Measurements from ENCODE around the gene ENKUR. TPM values are rescaled to one million over a fixed set of nuclear protein-coding genes. Genes with fewer than 3 reads are reported as not detected.
A peak's percentile ranks its signal among the peaks of the same experiment; 100 is the strongest.

Gene ENKUR
- total RNA-seq, 1 donor from 2014 or later: 4.6 TPM

- no peaks in the 10 kb centered on the region for H3K36me3 ChIP-seq (ENCODE audit: control insufficient read depth, insufficient read depth, low read length)
- DNase-seq (ENCODE audit: low read depth): no peak
- no peak for TF ChIP-seq CTCF (IDR thresholded peaks at IDR 0.05; ENCODE audit: insufficient read depth, low read length, poor library complexity, severe bottlenecking)
- H3K4me3 ChIP-seq (ENCODE audit: low read depth, low read length): no peak overlapping the region
- H3K27me3 ChIP-seq (ENCODE audit: control insufficient read depth, insufficient read depth, low read length): no peaks in the 10 kb centered on the region
Observed at GRCh38 chr10:24998044-24998443, 17.9 kb downstream of the ENKUR start.

GRCh38 chr10:24995072-24995471, 20.9 kb downstream of the ENKUR start:
- TF ChIP-seq CTCF (IDR thresholded peaks at IDR 0.05; ENCODE audit: insufficient read depth, low read length, poor library complexity, severe bottlenecking): no peak
- no peaks in the 10 kb centered on the region for H3K36me3 ChIP-seq (ENCODE audit: control insufficient read depth, insufficient read depth, low read length)
- H3K4me3 ChIP-seq (ENCODE audit: low read depth, low read length): no peak overlapping the region
- no peak for DNase-seq (ENCODE audit: low read depth)
- no peaks in the 10 kb centered on the region for H3K27me3 ChIP-seq (ENCODE audit: control insufficient read depth, insufficient read depth, low read length)

- Histone ChIP-seq H3K27me3 (ENCODE audit: control insufficient read depth, insufficient read depth, low read length) (no peaks in the 10 kb centered on the region), H3K4me3 (ENCODE audit: low read depth, low read length) (no peak overlapping the region), H3K36me3 (ENCODE audit: control insufficient read depth, insufficient read depth, low read length) (no peaks in the 10 kb centered on the region)
- TF ChIP-seq CTCF (IDR thresholded peaks at IDR 0.05; ENCODE audit: insufficient read depth, low read length, poor library complexity, severe bottlenecking): no peak
- DNase-seq (ENCODE audit: low read depth): peak; percentile 45
Observed at GRCh38 chr10:24993237-24993958, 22.6 kb downstream of the ENKUR start.

DNA sequence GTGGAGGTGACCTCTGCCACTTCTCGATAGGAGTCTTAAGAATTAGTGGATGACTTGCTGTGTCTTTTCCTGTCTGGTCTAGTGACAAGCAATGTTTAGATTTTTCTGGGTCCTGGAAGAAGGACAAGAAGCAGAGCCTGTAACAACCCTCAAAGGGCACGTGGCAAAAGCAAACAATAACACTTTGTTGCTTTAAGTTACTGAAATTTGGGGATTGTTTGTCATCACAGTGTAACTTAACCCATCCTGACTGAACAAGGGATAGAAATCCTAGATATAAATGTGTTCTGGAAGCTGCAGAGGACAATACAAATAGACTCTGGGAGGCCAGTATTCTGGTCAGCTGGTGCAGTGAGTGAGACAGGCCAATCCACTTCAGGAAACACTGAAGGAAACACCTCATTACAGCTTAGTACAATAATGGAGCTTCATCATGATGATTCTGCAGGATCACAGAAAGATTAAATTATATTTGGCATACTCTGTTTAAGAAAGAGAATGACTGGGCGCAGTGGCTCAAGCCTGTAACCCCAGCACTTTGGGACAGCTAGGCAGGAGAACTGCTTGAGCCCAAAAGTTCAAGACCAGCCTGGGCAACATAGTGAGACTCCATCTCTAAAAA, 23.3 kb downstream of the ENKUR start:
- Histone ChIP-seq H3K36me3 (ENCODE audit: control insufficient read depth, insufficient read depth, low read length) (no peaks in the 10 kb centered on the region), H3K27me3 (ENCODE audit: control insufficient read depth, insufficient read depth, low read length) (no peaks in the 10 kb centered on the region), H3K4me3 (ENCODE audit: low read depth, low read length) (no peak overlapping the region)
- no peak for DNase-seq (ENCODE audit: low read depth)
- no peak for TF ChIP-seq CTCF (IDR thresholded peaks at IDR 0.05; ENCODE audit: insufficient read depth, low read length, poor library complexity, severe bottlenecking)

- no peak for TF ChIP-seq CTCF (IDR thresholded peaks at IDR 0.05; ENCODE audit: insufficient read depth, low read length, poor library complexity, severe bottlenecking)
- no peak for DNase-seq (ENCODE audit: low read depth)
- Histone ChIP-seq H3K27me3 (ENCODE audit: control insufficient read depth, insufficient read depth, low read length) (no peaks in the 10 kb centered on the region), H3K36me3 (ENCODE audit: control insufficient read depth, insufficient read depth, low read length) (no peaks in the 10 kb centered on the region), H3K4me3 (ENCODE audit: low read depth, low read length) (no peak overlapping the region)
Observed at GRCh38 chr10:24991298-24991697, 24.7 kb downstream of the ENKUR start.

Measured in kidney epithelial cell (primary cell).